GM21576 (cell line): ENCODE results near the gene ATG16L1.

Experiments
- ATAC-seq: cut with Tn5 transposase; IDR thresholded peaks from one replicate; pipeline ENCODE4 v1.9.1; 2021; ENCODE audit warnings: mild to moderate bottlenecking, moderate library complexity; ENCODE audit not compliant: unreplicated experiment

The ATG16L1 gene

GRCh38 chr2:233251306-233252116, at the start of gene ATG16L1:
Gene ATG16L1 (plus strand): TSS chr2:233251673. CDS start chr2:233251828, 155 bp downstream.
- ATAC-seq, result peak; percentile 95

- ATAC-seq, result no peak
Measured at GRCh38 chr2:233202531-233202944, 48.9 kb upstream of the ATG16L1 start.

DNA sequence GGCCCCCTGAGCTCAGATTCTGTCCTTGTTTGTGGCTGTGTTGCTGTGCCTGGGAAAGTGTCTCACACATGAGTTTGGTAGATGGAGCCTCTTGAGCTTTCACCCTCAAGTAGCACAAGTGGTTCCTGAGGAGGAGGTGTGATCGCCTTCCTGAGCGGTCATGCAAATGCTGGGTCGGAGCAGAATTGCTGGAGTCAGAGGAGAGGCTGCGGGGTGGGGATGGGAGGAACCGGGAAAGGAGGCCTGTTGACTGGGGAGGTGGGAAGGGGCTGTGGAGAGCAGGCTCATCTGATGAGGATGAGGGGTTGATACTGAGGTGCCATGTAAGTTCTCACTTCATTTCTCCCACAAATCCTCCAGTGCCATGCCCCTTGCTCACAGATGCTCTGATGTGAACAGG, 48.4 kb upstream of the ATG16L1 start:
- ATAC-seq, result no peak

DNA sequence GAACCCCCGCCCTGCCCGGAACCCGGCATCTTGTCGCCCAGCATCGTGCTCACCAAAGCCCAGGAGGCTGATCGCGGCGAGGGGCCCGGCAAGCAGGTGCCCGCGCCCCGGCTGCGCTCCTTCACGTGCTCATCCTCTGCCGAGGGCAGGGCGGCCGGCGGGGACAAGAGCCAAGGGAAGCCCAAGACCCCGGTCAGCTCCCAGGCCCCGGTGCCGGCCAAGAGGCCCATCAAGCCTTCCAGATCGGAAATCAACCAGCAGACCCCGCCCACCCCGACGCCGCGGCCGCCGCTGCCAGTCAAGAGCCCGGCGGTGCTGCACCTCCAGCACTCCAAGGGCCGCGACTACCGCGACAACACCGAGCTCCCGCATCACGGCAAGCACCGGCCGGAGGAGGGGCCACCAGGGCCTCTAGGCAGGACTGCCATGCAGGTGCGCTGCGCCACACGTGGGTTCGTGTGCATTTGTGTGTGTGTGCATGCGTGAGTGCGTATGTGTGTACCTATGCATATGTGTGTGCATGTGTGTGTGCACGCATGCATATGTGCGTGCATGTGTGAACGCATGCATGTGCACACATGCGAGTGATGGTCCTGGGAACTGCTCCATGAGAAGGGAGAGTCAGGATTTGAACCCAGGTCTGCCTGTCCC, 47.1 kb upstream of the ATG16L1 start:
- ATAC-seq, result no peak

DNA sequence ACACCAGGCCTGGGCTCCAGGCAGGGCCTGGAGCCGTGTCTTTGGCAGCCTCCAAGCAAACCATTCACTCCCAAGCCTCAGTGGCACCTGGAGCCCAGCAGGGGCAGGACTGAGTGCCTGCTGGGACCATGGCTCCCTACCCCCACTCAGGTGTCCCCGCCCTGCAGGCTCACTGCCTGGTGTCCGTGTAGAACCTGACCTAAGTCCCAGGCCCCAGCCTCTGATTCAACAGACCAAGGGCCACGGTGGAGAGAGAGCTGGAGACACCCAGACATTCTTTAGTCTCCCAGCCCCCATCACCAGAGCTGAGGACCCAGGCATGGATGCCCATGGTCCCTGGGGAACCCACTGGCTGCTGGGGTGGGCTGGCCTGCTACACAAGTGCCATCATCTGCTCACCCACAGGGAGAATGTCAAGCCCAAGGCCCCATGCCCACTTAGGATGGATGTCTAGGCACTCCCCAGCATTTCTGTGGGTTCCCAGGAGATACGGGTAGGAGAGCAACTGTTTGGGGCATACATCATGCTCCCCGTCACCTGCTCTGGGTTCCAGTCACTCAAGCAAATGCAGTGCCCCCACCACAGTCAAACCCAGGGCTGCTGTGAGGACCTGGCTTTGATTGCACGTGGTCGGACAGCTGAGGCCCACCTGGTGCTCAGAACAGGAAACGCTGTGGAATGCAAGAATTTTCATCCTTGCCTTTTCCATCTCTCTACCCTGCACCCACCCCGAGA, 42.9 kb upstream of the ATG16L1 start:
- ATAC-seq, result no peak

- ATAC-seq, result no peak
Measured at GRCh38 chr2:233209117-233209532, 42.3 kb upstream of the ATG16L1 start.

GRCh38 chr2:233209533-233210171, 41.8 kb upstream of the ATG16L1 start:
- ATAC-seq, result no peak

DNA sequence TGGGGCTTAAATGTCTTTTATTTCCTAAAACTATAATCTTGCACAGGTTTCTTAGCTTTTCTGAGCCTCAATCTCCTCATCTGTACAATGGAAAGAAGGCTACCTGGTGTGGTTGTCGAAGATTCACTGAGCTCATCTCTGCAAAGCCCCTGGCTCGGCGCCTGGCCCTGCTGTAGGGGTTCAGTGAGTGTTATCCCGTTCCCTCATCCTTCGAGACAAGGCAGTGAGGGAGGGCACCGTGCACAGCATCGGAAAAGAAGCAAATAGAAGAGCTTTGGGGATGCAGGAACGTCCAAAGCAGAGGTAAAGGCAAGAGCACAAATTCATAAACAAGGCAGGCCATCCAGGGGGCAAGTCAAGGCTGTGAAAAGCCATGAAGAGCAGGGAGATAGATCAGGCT, 41.2 kb upstream of the ATG16L1 start:
- no peak for ATAC-seq

DNA sequence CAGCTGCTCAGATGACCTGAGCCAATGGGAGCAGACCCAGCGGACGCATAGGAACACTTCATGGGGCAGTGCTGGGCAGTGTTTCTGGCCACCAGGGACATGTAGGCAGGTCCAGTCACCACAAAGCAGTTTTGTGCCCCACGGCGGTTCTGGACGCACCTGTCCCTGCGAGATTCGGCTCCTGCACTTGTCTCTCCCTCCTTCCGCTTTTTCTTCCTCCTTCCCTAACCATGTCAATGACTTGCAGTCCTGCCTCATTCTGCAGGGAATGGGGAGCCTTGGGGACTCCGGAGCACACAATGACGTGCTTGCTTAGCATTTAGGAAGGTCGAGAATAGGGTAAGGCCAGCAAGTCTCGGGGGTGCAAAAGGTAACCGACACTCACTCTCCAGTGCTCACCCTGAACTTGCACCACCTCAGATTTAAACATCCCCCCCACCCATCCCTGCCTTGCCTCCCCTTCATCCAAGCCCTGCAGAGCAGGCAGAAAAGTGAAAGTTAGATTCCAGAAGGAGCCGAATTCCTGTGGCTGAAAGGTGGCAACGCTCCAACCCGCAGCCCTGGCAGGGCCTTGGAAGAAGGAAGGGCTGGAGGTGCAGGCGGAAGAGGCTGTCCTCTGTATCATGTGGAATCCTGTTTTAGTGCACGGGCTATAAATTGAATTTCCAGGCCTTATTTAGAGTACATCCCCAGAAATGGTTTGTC, 40.5 kb upstream of the ATG16L1 start:
- ATAC-seq, result no peak

DNA sequence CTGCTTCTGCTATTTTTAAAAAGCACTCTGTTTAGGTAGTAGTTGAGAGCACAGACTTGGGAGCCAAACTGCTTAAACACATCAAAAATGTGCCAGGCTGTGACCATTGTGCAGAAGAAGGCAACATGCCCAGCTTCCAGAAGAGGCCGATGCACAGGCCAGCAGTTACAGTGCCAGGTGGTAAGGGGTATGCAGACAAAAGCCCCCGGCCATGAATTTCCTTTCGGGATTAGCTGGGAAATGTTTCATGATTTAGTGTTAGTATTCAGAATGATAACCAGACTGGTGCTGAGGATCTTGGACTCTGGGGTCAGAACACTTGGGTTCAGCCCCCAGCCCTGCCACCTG, 40.0 kb upstream of the ATG16L1 start:
- ATAC-seq, result no peak

GRCh38 chr2:233213011-233213410, 38.5 kb upstream of the ATG16L1 start:
- ATAC-seq, result no peak

GRCh38 chr2:233213975-233214374, 37.5 kb upstream of the ATG16L1 start:
- ATAC-seq, result no peak

DNA sequence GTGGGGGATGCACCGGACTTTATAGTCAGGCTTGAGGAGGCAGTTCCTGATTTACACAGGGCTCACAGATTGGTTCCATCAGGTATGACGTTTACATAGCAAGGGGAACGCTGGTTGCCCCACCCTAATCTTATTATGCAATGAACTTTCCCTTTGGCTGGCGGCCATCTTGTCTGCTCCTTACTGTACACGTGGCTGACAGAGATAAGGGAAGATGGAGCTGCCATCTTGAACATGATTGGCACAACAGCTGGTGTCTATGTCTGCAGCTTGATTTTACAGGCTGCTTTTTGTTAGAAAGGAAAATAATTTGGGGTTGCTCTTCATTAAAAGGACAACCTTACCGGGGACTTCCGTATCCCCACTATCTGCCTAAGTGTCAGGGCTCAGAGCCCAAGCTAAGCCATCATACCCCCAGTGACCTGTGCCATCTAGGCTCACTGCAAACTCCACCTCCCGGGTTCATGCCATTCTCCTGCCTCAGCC, 33.5 kb upstream of the ATG16L1 start:
- no peak for ATAC-seq

DNA sequence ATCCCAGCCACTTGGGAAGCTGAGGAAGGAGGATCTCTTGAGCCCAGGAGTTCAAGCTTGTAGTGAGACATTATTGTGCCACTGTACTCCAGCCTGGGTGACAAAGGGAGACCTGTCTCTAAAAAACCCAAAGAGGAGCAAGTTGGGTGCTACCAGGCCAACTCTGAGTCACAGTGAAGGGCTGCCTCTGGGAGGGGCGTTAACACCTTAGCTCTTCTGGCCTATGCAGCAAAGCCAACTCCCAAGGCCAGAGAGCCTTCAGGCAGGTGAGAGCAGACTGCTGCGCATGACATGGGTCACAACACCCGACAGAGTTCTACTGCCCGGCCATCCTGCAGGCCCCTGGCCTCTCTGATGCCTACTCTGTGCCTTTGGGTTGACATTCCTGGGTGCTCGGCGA, 32.6 kb upstream of the ATG16L1 start:
- no peak for ATAC-seq

GRCh38 chr2:233219848-233220247, 31.6 kb upstream of the ATG16L1 start:
- ATAC-seq, result no peak

GRCh38 chr2:233221378-233222063, 30.0 kb upstream of the ATG16L1 start:
- ATAC-seq, result no peak

- peak; percentile 81 for ATAC-seq
Measured at GRCh38 chr2:233223059-233223894, 28.2 kb upstream of the ATG16L1 start.

GRCh38 chr2:233225230-233226068, 26.0 kb upstream of the ATG16L1 start:
- ATAC-seq, result no peak
